ENCODE measurements around the gene PRKCE. TPM values are rescaled to one million over a fixed set of nuclear protein-coding genes. Genes with fewer than 3 reads are reported as not detected.

The PRKCE gene
- total RNA-seq, 1 donor from 2014 or later, result 12.0 TPM

DNA sequence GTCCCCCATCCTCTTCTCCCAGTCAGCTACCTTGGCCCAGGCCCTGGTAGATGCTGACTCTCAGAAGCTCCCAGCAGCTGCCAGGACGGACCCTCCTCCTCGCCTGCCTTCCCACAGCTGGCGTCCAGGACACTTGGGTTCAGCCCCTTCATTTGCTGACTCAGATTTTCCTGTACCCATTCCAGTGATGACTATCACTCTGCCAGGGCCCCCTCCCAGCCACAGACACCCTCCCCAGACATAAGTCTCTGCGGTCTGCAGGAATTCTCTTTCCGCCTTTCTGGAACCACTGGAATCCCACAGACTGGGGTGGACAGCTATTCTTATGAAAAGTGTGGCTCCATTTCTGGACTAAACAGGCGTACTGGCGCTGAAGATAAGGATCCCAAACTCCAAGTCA is 385.5 kb downstream of the PRKCE start:
- no peaks in the 10 kb centered on the region for H3K27me3 Mint-ChIP-seq (ENCODE audit: low read depth)

DNA sequence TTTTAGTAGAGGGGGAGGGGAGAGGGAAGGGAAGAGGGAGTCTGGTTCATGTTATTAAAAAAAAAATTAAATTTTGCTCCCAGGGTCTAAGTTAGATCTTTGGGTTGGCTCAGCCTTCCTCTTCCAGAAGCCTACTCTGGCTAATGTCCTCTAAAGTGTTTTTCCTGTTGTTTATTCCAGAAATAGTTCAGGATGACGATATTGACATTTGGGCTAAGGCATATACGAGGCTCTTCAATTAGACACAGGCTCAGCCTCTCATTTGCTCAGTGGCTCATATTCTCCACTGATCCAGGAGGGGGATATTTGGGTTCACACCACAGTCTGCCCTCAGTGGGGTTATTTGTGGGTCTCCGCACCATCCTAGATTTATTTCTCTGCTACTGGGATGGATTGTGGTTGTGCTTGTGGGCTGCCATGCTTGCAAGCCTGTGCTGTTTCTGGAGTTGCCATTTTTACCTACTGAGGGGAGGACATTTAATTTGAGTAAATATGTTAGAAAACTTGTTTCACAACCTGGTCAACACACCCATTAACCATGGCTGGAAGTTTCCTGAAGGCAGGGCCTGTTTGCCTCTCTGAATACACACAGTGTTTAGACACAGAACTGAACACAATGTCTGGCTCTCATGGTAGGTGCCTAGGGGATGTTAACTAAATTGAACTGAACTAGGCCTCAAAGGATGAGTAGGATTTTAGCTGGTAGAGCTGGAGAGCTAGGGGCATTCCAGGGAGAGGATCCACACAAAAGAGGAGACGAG is 388.2 kb downstream of the PRKCE start:
- H3K27ac Mint-ChIP-seq (ENCODE audit: unreplicated experiment), result no peak overlapping the region
- TF ChIP-seq, protein P1, sequence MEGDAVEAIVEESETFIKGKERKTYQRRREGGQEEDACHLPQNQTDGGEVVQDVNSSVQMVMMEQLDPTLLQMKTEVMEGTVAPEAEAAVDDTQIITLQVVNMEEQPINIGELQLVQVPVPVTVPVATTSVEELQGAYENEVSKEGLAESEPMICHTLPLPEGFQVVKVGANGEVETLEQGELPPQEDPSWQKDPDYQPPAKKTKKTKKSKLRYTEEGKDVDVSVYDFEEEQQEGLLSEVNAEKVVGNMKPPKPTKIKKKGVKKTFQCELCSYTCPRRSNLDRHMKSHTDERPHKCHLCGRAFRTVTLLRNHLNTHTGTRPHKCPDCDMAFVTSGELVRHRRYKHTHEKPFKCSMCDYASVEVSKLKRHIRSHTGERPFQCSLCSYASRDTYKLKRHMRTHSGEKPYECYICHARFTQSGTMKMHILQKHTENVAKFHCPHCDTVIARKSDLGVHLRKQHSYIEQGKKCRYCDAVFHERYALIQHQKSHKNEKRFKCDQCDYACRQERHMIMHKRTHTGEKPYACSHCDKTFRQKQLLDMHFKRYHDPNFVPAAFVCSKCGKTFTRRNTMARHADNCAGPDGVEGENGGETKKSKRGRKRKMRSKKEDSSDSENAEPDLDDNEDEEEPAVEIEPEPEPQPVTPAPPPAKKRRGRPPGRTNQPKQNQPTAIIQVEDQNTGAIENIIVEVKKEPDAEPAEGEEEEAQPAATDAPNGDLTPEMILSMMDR (IDR thresholded peaks at IDR 0.05), result no peak

More for the DNA sequence above, 385.5 kb downstream of the PRKCE start:
- Mint-ChIP-seq H3K36me3 (ENCODE audit: low read depth) (peaks cover 8% of the 10 kb centered on the region), H3K27ac (ENCODE audit: unreplicated experiment) (peak overlapping the region; percentile 84), H3K4me1 (ENCODE audit: low read depth) (peaks cover 38% of the 10 kb centered on the region), H3K9me3 (ENCODE audit: low read depth) (no peaks in the 10 kb centered on the region), H3K4me3 (ENCODE audit: unreplicated experiment) (no peak overlapping the region)
- no peak for DNase-seq (ENCODE audit: low spot score)
- TF ChIP-seq, protein P1 (IDR thresholded peaks at IDR 0.05), result no peak

DNA sequence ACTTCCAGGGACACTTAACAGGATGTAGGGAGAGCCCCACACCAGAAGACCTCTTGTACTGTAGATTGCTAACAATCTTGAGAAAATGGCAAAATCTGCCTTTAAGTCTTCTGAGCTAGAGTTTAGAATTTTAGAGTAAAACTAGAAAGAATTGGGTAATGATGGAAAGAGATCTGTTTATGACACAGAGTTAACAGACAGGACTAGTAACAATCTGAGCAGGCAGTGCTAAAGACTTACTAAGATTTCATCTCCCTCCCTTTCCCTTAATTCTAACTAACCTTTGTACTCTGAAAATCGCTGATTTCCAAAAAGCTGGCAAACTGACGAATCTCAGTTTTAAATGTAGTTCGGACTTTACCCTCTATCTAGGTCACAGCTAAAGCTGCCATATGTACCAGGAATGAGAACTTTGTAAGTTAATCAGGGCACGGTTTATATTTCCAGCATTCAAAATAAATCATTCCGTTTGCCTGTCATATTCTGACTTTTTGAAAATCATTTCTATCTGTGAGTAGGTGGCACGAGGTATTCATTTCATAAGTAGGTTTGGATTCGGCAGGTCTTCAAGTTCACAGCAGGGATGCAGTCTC is 389.2 kb downstream of the PRKCE start:
- Mint-ChIP-seq H3K27ac (ENCODE audit: unreplicated experiment) (no peak overlapping the region), H3K4me3 (ENCODE audit: unreplicated experiment) (no peak overlapping the region), H3K36me3 (ENCODE audit: low read depth) (peaks cover 8% of the 10 kb centered on the region), H3K4me1 (ENCODE audit: low read depth) (peaks cover 31% of the 10 kb centered on the region), H3K27me3 (ENCODE audit: low read depth) (no peaks in the 10 kb centered on the region), H3K9me3 (ENCODE audit: low read depth) (no peaks in the 10 kb centered on the region)
- DNase-seq (ENCODE audit: low spot score), result no peak
- TF ChIP-seq, protein P1 (IDR thresholded peaks at IDR 0.05), result no peak

More for the DNA sequence above, 388.2 kb downstream of the PRKCE start:
- DNase-seq (ENCODE audit: low spot score), result no peak
- Mint-ChIP-seq H3K4me3 (ENCODE audit: unreplicated experiment) (no peak overlapping the region), H3K9me3 (ENCODE audit: low read depth) (no peaks in the 10 kb centered on the region), H3K36me3 (ENCODE audit: low read depth) (peaks cover 8% of the 10 kb centered on the region), H3K4me1 (ENCODE audit: low read depth) (peaks cover 32% of the 10 kb centered on the region), H3K27me3 (ENCODE audit: low read depth) (no peaks in the 10 kb centered on the region)

DNA sequence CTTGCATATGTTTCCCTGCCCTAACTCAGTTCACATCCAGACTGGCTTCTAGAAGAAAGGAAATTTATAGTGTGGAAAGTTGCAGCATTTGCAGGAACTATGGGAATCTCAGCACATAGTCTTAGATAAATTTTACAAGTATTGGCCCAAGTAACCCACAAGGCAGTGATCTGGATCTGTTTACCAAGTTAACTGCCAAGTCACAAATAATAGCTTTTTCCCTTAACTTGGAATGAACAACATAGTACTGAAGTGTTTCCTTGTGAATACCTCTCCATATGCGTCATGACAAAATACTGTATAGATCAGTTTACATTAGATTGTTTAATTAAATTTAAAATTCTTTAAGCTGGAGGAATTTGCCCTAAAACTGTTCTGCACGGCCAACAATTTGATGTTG is 390.0 kb downstream of the PRKCE start:
- no peak for DNase-seq (ENCODE audit: low spot score)
- H3K4me1 Mint-ChIP-seq (ENCODE audit: low read depth), result peaks cover 26% of the 10 kb centered on the region
- H3K9me3 Mint-ChIP-seq (ENCODE audit: low read depth), result no peaks in the 10 kb centered on the region
- TF ChIP-seq, protein P1 (IDR thresholded peaks at IDR 0.05), result no peak
- H3K27ac Mint-ChIP-seq (ENCODE audit: unreplicated experiment), result no peak overlapping the region
- H3K36me3 Mint-ChIP-seq (ENCODE audit: low read depth), result peaks cover 8% of the 10 kb centered on the region
- H3K4me3 Mint-ChIP-seq (ENCODE audit: unreplicated experiment), result no peak overlapping the region
- H3K27me3 Mint-ChIP-seq (ENCODE audit: low read depth), result no peaks in the 10 kb centered on the region

DNA sequence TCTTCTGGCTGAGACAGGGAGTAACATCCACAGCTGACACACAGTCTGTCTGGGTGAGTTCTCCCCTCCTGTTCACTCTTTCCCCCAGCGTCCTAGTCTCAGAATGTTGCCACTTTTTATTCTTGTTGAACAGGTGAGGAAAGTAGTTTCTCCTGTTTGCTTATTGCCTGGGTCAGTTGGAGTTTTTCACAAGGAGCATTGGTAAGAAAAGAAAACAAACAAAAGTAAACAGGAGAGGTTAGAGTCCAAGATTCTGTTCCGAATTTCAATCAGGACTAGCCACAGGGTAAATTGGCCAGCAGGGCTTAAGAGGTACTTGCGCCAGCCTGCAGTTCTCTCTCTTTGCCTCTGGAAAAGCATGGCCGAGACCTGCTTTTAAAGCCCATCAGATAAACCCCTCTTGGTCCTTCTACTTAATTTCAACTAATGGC is 390.7 kb downstream of the PRKCE start:
- no peaks in the 10 kb centered on the region for H3K27me3 Mint-ChIP-seq (ENCODE audit: low read depth)
- peaks cover 8% of the 10 kb centered on the region for H3K36me3 Mint-ChIP-seq (ENCODE audit: low read depth)
- H3K9me3 Mint-ChIP-seq (ENCODE audit: low read depth), result no peaks in the 10 kb centered on the region
- no peak overlapping the region for H3K4me3 Mint-ChIP-seq (ENCODE audit: unreplicated experiment)
- TF ChIP-seq, protein P1 (IDR thresholded peaks at IDR 0.05), result no peak
- H3K4me1 Mint-ChIP-seq (ENCODE audit: low read depth), result peaks cover 19% of the 10 kb centered on the region
- DNase-seq (ENCODE audit: low spot score), result no peak
- H3K27ac Mint-ChIP-seq (ENCODE audit: unreplicated experiment), result no peak overlapping the region
